Measurements from ENCODE around the gene DNAJB9.

Gene DNAJB9

DNA sequence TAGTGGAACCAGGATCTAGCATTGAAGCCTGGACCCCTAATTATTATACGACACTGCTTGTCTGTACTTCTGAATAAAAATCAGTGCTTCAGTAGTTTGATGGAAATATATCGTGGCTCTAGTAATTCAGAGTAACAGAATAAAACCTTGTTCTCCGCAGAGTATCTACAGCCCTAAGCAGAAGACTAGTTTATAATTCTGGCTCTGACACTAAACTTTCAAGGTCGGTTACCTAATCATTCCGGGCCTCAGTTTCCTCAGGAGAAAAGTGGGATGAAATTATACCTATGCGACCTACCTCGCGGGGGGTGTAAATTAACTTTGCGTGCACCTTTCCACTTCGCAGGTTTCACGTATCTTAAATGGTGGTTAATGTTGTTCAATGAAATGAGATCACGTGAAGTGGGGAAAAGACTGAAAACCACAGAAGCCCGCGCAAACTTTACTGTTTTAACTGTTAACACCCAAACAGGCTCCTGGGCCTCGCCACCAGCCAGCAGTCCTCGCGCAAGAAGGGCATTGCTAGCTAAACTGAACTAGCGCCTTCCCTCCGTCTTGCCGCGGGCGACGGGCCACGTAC, 783 bp upstream of the DNAJB9 start:
- no peak for DNase-seq (ENCODE audit: low spot score)

DNA sequence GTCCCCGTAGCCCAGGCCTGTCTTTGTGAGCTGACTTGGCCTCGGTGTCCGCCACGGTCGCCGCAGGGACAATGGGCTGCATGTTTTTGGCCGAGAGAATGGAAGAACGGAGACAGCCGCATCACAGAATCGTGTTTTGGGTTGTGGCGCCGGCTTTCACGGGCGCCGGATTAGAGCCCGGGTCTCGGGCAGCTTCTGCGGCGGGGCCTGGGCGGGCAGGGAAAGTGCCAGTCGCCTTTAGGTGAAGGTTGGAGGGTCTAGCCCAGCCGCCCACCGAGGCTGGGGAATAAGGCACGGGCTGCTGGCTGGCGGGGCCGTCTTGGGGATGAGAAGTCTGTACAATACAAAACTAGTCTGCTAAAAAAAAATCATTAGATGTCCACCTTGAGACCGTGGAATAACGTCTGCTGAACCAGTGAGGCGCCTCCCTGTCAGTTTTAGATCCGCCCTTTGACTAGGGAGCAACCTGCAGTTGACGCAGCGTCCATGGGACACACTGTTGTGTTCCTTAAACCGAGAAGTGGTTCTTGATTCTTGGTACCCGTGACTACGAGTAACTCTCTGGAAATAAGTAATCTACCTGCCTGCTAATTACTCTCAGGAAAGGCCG, 577 bp downstream of the DNAJB9 start:
- peak; percentile 80 for DNase-seq (ENCODE audit: low spot score)

DNA sequence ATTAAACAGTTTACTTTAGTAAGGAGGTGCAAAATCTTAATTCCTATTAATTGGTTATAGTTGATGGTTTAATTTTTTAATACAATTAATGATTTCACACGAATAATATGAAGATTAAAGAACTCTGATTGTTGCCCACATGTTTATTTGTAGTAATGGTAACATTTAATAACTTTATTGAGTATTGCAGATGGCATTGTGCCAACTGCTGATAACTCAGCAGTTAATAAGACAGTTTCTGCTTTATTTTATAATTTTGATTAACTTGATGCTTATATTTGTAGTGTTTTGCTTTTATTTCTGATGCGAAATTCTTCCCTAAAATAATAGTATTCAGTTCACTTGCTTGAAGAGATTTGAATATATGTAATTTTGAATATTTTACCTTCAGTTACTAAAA, 2.8 kb downstream of the DNAJB9 start:
- no peak for DNase-seq (ENCODE audit: low spot score)

DNA sequence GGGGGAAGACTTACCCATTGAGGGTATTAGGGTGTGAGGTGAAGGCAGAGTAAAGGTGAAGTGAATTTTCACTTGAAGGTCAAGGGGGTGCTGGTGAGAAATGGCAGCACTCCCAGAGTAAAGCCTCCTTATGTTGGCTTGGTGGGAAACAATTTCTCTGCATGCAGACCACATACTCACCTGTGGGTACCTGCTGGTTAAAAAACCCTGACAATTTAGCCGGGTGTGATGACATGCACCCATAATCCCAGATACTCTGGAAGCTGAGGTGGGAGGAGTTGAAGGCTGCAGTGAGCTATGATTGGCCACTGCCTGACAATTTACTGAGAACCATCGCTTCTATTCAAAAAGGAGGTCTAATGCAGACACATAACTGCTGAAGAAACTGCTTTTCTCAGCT, 5.5 kb downstream of the DNAJB9 start:
- DNase-seq (ENCODE audit: low spot score): no peak

DNA sequence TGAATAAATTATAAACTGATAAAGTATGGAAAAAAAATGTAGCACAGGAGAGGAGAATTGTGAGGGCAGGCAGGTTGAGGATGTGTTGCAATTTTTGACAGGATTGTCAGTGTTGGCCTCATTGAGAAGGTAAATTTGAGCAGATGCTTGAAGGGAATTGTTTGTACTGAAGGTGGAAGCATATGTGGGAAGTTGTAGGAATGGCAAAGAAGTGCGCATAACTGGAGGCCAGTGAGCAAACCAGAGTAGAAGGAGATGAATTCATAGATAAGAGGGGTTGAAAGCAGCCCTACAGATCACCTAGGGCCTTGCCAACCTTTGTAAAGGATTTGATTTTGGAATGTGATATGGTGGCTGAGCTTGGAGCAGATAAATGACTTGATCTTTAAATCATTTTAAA, 6.4 kb downstream of the DNAJB9 start:
- no peak for DNase-seq (ENCODE audit: low spot score)

DNA sequence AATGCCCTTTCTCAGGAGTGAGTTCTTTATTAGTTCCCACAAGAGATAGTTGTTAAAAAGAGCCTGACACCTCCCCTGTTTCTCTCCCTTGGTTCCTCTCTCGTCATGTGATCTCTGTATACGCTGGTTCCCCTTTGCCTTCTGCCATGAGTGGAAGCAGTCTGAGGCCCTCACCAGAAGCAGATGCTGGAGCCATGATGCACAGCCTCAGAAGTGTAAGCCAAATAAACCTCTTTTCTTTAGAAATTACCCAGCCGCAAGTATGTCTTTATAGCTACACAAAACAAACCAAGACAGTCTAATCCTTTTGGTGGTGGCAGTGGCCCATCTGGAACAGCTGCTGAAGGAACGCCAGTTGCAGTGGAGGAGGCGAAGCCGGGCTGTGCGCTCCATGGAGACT, 9.3 kb downstream of the DNAJB9 start:
- no peak for DNase-seq (ENCODE audit: low spot score)

DNA sequence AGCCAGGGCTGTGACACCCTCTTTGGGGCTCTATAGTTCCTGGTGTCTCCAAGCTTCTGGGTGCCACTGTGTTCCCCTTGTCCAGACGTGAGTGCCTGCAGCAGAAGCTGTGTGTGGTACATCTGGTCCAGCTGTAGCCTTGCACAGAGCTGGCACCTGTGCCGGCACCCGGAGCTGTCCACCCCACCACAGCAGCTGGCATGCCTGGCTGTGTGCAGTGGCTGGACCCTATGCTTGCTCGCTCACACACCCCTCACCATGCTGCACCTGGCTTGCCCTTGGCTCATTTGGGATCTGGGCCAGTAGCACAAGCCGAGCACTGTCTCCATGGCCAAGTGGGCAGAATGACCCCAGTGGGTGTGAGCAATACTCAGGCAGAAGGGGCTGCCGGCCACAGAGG, 10.6 kb downstream of the DNAJB9 start:
- no peak for DNase-seq (ENCODE audit: low spot score)

DNA sequence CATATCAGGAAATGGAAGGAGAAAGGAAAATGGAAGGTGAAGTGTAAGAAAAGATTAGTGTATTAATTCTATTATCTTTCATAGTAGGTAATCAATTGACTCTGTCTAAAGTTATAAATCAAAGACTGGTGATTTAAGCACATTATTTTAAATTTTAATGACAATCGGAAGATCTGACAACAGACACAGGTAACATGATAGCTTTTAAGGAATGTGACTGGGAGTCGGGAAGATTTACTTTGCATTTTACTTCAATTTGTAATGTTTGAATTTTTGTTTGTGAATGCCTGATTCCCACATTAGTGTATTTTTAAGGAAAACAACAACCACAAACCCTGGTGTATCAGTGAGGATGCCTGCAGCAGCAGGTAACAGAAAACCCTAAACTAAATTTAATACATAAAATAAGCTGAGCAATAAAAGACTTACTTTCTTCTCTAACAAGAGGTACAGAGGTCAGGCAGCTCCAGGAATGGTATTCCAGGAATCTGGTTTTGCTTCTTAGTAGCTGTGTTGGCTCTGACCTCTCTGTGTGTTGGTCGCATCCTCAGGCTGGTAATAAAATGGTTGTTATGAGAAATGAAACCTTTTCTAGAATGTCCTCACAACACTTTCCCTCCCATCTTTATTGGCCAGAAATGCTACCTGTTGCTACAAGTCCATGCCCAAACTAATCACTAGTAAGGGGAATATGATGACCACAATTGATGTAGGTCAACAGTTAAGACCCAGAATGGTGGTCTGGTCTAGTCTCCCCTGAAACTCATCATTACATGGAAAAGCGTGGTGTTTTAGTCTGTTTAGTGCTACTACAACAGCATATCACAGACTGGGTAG, 12.2 kb downstream of the DNAJB9 start:
- peak; percentile 68 for DNase-seq (ENCODE audit: low spot score)

DNA sequence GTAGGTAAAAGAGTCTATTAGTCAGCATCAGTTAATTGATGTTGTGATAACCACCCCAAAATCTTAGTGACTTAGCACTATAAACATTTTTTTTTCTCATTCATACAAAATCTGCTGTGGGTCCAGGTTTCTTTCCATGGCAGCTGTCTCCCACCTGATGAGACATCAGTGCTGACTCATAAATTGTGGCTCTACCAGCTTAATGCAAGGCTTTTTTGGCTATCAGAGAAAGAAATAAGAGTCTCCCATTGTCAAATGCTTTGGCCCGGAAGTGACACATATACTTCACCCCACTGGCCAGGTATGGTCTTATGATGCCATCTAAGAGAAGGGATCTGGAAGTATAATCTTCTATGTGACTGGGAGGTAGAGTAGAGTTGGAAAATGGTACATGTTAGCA, 14.5 kb downstream of the DNAJB9 start:
- DNase-seq (ENCODE audit: low spot score): peak; percentile 42

DNA sequence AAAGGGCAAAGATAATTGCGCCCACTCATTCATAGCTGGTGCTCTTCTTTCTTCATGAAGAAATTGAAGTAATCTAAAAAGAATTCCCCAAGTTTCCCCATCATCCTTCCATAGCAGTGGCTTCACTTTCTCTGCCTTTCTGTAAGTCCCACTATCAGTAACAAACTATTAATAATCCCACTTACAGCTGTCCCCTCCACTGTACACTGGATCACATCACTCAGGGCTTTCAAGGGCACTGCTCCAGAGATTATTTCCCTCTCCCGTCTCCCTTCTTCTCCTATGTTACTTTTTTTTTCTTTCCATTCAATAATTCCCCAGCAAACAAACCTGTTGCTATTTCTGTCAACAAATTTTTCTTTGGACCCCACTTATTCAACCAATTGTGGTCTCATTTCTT, 16.2 kb downstream of the DNAJB9 start:
- no peak for DNase-seq (ENCODE audit: low spot score)

DNA sequence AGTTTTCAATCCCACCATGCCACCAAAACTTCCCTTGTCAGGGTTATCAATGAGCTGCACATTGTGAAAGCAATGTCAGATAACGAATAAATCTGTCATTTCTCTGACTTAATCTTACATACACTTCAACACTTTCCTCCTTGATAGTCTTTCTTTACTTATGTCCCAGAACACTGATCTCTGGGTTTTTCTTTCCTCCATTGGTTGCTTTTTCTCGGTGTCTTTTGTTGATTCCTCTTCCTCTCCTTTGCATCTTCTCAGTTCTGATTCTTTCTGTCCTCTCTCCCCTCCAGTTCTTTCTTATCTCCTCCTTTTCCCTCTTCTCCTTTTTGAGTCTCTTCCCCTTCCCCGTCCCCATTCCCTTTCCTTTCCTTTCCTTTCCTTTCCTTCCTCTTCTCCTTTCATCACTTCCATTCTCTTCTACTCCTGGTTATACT, 16.6 kb downstream of the DNAJB9 start:
- no peak for DNase-seq (ENCODE audit: low spot score)

DNA sequence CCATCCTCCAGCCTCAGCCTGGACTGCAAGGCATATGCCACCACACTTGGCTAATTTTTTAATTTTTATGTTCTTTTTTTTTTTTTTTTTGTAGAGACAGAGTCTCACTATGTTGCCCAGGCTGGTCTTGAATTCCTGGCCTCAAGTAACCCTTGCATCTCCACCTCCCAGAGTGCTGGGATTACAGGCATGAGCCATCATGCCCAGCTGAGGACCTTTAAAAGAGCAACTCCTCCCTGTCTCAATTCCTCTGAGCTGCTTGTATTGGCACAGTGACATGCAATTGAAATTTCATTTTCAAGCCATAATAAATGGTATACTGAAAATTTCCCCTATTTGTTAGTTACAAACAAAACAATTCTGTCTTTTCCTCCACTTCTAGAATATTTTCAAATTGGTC, 19.5 kb downstream of the DNAJB9 start:
- peak; percentile 45 for DNase-seq (ENCODE audit: low spot score)

DNA sequence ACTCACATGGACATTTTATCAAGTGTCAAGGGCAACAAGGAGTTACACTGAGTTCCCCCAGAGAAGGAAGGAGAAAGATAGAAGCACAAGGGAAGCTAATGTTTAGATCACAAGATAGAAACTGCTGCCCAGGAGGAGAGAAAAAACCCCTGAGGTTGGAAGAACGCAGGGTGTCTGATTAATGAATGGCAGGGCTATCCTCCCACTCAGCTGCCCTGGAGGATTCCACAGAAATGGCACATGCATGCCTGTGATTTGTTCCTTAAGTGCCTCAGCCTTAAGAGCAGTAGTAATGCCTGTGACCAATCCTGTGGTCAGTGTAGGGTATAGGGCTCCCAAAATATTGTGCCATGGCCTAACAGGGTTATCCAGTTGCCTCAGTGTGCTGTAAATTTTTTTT, 20.2 kb downstream of the DNAJB9 start:
- peak; percentile 81 for DNase-seq (ENCODE audit: low spot score)

DNA sequence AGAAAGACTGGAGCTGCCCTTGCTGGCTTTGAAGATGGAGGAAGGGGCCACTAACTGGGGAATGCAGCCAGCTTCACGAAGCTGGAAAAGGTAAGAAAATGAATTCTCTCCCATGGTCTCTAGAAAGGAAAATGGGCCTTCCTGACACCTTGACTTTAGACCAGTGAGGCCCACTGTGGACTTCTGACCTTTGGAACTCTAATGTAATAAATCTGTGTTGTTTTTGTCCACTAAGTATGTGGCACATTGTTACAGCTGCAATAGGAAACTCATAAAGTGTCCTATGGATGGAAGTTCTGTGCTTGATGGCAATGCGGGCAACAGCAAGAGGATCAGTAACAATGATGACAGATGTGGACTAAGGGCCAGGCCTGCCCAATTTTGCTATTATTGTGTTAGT, 20.9 kb downstream of the DNAJB9 start:
- no peak for DNase-seq (ENCODE audit: low spot score)

DNA sequence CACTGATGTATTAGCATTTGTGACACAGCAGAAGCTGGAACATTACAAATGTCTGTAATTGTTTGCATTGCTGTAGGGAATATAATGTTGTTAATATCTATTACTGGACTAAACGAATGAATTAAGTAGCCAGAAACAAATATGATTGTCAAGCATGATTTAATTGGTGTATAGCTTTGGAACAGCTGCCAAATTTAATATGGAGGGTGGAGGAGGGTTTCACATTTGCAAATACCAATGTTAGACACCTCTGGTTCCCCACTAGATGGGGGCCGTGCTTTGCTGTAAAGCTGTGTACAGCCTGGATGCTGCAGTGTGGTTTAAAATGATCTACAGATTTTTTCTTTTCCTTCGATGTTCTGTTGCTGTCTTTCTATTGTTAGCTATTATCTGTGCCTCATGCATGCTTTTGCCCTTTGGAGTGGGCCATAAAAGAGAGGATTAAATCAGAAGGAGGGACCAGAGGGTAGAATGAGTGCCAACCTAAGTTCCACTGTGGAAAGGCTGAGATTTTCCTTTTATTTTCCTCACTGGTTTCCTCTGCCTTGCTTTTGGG, 23.1 kb downstream of the DNAJB9 start:
- peak; percentile 44 for DNase-seq (ENCODE audit: low spot score)

DNA sequence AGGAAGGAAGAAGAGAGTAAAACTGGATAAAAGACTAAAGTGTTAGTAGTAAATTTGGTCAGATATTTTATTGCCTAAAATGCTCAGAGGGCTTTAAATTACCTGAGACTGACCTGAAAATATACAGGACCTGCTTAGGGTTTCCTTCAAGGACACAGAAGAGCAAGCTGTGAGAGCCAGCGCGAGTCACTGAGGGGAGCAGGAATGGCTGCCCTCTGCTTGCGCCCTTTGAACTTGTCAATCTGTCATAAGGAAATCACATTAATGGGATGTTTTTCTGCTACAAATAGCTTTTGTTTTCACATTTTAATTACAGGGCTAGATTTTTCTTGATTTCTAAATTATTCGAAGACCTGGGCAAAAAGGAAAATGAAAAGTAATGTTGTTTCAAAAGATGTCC, 26.9 kb downstream of the DNAJB9 start:
- DNase-seq (ENCODE audit: low spot score): no peak

DNA sequence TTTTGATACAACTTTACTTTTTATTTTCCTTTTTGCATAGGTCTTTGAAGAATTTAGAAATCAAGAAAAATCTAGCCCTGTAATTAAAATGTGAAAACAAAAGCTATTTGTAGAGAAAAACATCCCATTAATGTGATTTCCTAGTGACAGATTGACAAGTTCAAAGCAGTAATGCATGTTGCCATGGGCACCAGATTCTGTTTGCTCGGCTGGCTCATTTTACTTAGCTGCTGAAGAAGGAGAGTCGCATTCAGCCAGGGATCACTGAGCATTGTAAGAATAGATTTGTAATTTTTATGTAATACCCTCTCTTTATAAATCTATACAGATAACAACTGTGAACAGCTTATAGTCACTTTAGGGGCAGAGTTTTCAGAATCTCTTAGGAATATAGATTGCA, 28.5 kb downstream of the DNAJB9 start:
- peak; percentile 40 for DNase-seq (ENCODE audit: low spot score)

DNA sequence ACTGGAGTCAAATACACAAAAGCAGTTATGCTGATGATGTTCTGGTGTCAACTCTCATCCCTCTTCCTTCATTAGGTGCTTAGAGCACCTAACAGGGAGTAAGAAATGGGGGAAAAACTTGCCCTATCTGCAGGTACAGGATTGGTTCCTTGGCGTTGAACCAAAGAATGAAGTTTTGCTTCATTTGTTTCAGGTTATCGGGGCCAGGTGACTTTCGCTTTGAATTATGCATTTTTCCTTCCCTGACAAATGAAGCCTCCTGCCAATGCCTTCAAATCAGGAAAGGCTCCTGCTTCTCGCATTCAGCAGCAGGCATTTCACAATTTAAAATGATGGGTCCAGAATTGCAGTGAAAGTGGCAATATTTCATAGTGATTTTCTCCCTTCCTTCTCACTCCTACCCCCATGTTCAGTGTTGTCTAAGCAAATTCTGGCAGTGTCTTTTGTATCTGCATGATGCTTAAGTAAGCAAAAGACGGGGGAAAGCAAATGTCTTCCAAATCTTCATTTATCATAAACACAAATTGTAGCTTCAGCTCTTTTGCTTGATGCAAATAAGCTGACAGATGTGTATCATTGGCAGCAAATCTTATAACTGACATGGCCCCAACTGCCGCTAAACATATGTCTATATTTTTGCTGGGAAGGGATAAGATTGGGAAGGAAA, 29.4 kb downstream of the DNAJB9 start:
- DNase-seq (ENCODE audit: low spot score): no peak

DNA sequence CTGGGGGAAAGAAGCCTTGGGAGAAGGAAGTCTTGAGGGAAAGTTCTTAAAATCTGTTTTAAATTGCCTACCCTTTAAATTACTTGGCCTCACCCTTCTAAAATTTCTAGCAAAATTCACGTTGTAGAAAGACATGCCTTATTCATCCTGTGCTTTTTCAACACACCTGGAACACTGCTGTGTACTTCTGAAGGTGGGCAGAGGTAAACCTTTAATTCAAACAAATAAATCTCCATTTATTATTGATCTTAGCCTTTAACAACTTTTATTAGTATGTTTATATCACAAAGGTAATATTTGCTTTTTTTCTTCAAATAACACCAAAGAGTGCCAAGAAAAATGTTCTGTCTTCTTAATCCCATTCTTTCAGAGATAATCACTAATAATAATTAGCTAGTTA, 30.7 kb downstream of the DNAJB9 start:
- DNase-seq (ENCODE audit: low spot score): no peak

DNA sequence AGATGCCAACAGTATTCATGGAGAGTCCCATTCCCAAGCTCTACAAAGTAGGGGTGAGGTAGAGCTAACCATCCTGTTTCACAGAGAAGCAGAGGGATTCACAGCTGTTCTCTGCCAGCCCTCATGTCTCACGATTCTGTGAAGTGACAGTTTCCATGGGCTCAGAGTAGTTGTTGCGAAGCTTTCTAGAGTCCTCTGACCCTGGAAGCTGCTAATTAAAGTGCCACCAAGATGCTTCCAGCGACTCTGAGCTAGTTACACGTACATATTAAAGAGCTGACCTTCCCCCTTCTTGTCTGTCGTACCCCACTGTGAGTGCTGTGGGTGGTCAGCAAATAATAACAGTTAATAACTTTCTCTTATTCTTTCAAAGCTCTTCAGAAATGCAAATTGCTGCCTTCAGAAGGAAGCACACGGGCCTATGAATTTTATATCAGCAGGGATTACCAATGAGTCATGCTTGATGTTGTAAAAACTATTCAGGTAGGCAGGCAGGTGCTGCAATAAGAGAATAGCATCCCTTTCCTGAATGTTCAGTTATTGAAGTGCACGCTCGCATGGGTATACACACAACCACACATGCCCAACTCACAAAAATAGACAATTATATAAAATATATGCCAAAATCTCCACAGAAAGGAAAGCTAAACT, 34.1 kb downstream of the DNAJB9 start:
- peak; percentile 30 for DNase-seq (ENCODE audit: low spot score)

DNA sequence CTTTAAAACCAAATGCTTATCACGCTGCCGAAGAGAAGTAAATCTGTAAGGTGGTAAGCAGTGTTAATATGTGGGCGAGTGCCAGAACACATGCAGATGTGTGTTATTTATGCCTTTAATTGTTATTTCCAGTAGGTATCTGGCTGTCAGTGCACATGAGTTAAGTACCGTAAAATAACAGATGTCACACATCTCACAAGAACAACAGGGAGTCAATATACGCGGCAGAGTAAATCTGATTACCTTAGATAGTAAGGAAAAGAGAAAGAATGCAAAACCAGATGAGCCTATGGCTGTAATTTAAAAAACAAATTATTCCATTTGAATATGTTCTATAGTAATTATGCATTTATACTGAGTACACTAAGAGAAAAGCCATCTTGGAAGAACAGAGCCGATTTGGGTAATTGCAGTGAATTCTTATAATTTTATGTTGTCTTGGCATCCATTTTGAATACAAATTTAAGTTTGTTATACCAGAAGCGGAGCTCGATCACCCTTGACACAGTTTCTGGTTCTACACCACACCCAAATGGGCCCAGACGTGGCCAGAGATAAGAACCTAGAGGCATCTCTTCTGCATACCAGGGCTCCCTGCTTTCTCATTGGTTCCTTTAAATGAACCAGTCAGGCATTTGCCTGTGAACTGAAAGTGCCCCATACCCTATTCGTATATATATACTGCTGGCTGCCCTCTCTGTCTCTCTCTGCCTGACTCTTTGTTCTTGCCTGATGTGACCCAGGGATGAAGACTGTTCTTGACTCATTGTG, 34.8 kb downstream of the DNAJB9 start:
- DNase-seq (ENCODE audit: low spot score): no peak
